Measurements from ENCODE around the gene DEPDC1.

DNA sequence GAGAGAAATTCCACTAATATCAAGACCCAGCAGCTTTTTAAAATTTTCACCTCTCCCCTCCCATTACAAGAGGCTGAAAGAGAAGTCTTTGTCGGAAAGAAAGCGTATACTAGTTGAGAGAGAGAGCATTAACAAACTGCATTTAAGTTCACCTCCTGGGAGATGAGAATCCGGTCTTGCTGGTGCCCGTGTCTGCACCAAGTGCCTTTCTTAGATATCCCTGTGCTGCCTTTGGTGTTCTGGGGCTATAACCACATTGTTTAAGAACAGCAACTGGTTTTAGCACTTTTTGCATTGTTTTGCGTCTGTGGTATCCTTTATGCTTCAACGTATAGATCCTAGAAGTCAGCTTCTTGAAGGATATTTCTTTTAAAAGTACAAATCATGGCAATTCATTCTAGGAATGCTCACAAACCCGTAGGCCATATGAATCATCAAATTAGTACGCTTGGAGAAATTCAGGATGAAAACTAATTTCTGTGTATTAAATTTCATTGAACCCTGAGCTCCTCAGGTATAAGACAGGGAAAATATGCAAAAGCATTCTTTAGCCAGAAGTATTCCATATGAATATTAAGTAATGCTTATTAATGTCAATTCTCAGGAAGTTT is 43.7 kb downstream of the DEPDC1 start:
- TF ChIP-seq TAF1 (IDR thresholded peaks at IDR 0.05; ENCODE audit: borderline replicate concordance, insufficient read depth, low read length) (no peak), SIN3A (IDR thresholded peaks at IDR 0.05; ENCODE audit: borderline replicate concordance, insufficient read depth, low read length) (no peak), POLR2AphosphoS5 (IDR thresholded peaks at IDR 0.05; ENCODE audit: low read depth, low read length) (no peak)
- TF ChIP-seq, protein P1, sequence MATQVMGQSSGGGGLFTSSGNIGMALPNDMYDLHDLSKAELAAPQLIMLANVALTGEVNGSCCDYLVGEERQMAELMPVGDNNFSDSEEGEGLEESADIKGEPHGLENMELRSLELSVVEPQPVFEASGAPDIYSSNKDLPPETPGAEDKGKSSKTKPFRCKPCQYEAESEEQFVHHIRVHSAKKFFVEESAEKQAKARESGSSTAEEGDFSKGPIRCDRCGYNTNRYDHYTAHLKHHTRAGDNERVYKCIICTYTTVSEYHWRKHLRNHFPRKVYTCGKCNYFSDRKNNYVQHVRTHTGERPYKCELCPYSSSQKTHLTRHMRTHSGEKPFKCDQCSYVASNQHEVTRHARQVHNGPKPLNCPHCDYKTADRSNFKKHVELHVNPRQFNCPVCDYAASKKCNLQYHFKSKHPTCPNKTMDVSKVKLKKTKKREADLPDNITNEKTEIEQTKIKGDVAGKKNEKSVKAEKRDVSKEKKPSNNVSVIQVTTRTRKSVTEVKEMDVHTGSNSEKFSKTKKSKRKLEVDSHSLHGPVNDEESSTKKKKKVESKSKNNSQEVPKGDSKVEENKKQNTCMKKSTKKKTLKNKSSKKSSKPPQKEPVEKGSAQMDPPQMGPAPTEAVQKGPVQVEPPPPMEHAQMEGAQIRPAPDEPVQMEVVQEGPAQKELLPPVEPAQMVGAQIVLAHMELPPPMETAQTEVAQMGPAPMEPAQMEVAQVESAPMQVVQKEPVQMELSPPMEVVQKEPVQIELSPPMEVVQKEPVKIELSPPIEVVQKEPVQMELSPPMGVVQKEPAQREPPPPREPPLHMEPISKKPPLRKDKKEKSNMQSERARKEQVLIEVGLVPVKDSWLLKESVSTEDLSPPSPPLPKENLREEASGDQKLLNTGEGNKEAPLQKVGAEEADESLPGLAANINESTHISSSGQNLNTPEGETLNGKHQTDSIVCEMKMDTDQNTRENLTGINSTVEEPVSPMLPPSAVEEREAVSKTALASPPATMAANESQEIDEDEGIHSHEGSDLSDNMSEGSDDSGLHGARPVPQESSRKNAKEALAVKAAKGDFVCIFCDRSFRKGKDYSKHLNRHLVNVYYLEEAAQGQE (IDR thresholded peaks at IDR 0.05; ENCODE audit: insufficient read depth in 1 of 2, low read depth in 2 of 2, low read length in 2 of 2) = no peak

Data from PFSK-1 (cell line).